ENCODE results near the gene MID2.
A peak's percentile ranks its signal among the peaks of the same experiment; 100 is the strongest.

MID2 gene

GRCh38 chrX:107878106-107878505 lies 52.4 kb downstream of the MID2 start:
- H2AFZ ChIP-seq (ENCODE audit: low read depth) = no peak overlapping the region
- no peak overlapping the region for H3K9ac ChIP-seq
- H3K27ac ChIP-seq = no peak overlapping the region
- H3K4me3 ChIP-seq (IDR thresholded peaks at IDR 0.05; ENCODE audit: insufficient read depth, low read depth, low read length) = no peak overlapping the region
- no peaks in the 10 kb centered on the region for H3K4me1 ChIP-seq (ENCODE audit: low read depth, poor library complexity, severe bottlenecking)
- no peaks in the 10 kb centered on the region for H3K79me2 ChIP-seq (ENCODE audit: insufficient read depth, low read depth)
- no peaks in the 10 kb centered on the region for H3K27me3 ChIP-seq (ENCODE audit: insufficient read depth, low read depth)
- H4K20me1 ChIP-seq (ENCODE audit: insufficient read depth) = no peaks in the 10 kb centered on the region
- no peak for TF ChIP-seq CTCF (conservative IDR thresholded peaks at IDR 0.05; ENCODE audit: low read depth, low read length)
- no peak overlapping the region for H3K4me2 ChIP-seq
- H3K36me3 ChIP-seq (ENCODE audit: insufficient read depth) = no peaks in the 10 kb centered on the region

- H3K9ac ChIP-seq = no peak overlapping the region
- no peaks in the 10 kb centered on the region for H4K20me1 ChIP-seq (ENCODE audit: insufficient read depth)
- H3K4me3 ChIP-seq (IDR thresholded peaks at IDR 0.05; ENCODE audit: insufficient read depth, low read depth, low read length) = no peak overlapping the region
- H3K4me2 ChIP-seq = no peak overlapping the region
- H3K27ac ChIP-seq = no peak overlapping the region
- no peaks in the 10 kb centered on the region for H3K4me1 ChIP-seq (ENCODE audit: low read depth, poor library complexity, severe bottlenecking)
- no peaks in the 10 kb centered on the region for H3K36me3 ChIP-seq (ENCODE audit: insufficient read depth)
- H3K27me3 ChIP-seq (ENCODE audit: insufficient read depth, low read depth) = no peaks in the 10 kb centered on the region
- H3K79me2 ChIP-seq (ENCODE audit: insufficient read depth, low read depth) = no peaks in the 10 kb centered on the region
- H2AFZ ChIP-seq (ENCODE audit: low read depth) = no peak overlapping the region
- no peak for TF ChIP-seq CTCF (conservative IDR thresholded peaks at IDR 0.05; ENCODE audit: low read depth, low read length)
These were observed 54.5 kb downstream of the MID2 start for GRCh38 chrX:107880054-107880610.

GRCh38 chrX:107894038-107894437 lies 68.4 kb downstream of the MID2 start:
- Histone ChIP-seq H2AFZ (ENCODE audit: low read depth) (no peak overlapping the region), H3K4me2 (no peak overlapping the region), H3K4me1 (ENCODE audit: low read depth, poor library complexity, severe bottlenecking) (no peaks in the 10 kb centered on the region), H4K20me1 (ENCODE audit: insufficient read depth) (no peaks in the 10 kb centered on the region), H3K27me3 (ENCODE audit: insufficient read depth, low read depth) (no peaks in the 10 kb centered on the region), H3K9ac (no peak overlapping the region), H3K27ac (no peak overlapping the region), H3K79me2 (ENCODE audit: insufficient read depth, low read depth) (no peaks in the 10 kb centered on the region), H3K36me3 (ENCODE audit: insufficient read depth) (no peaks in the 10 kb centered on the region), H3K4me3 (IDR thresholded peaks at IDR 0.05; ENCODE audit: insufficient read depth, low read depth, low read length) (no peak overlapping the region)
- TF ChIP-seq CTCF (conservative IDR thresholded peaks at IDR 0.05; ENCODE audit: low read depth, low read length) = peak; percentile 78

- no peak overlapping the region for H3K4me3 ChIP-seq (IDR thresholded peaks at IDR 0.05; ENCODE audit: insufficient read depth, low read depth, low read length)
- no peak overlapping the region for H3K9ac ChIP-seq
- TF ChIP-seq CTCF (conservative IDR thresholded peaks at IDR 0.05; ENCODE audit: low read depth, low read length) = no peak
- no peak overlapping the region for H2AFZ ChIP-seq (ENCODE audit: low read depth)
- H3K36me3 ChIP-seq (ENCODE audit: insufficient read depth) = no peaks in the 10 kb centered on the region
- H3K27me3 ChIP-seq (ENCODE audit: insufficient read depth, low read depth) = no peaks in the 10 kb centered on the region
- H3K4me1 ChIP-seq (ENCODE audit: low read depth, poor library complexity, severe bottlenecking) = peaks cover 26% of the 10 kb centered on the region
- H3K79me2 ChIP-seq (ENCODE audit: insufficient read depth, low read depth) = no peaks in the 10 kb centered on the region
- H3K27ac ChIP-seq = no peak overlapping the region
- H3K4me2 ChIP-seq = no peak overlapping the region
- no peaks in the 10 kb centered on the region for H4K20me1 ChIP-seq (ENCODE audit: insufficient read depth)
These were observed 77.1 kb downstream of the MID2 start for GRCh38 chrX:107902721-107903120.

Data from KMS-11 (cell line).